Prostate gland (tissue), 2 donors: ENCODE results near the gene HOXC12.

Experiments
- POLR2A ChIP-seq: fragments of 450-650 bp; IDR thresholded peaks from one replicate; pipeline ENCODE4 v1.6.1; 2016; ENCODE audit warnings: antibody characterized with exemption, mild to moderate bottlenecking
- TF ChIP-seq, protein P1 (sequence below), 4 experiments: fragments of 200-600 bp in 2 of 4; fragments of 450-650 bp in 2 of 4; sonication (generic) in 2 of 4; IDR thresholded peaks; 1 replicate in 3 of 4; 2 replicates in 1 of 4; pipeline ENCODE4 v1.5.1; 2016 to 2019; ENCODE audit warnings: antibody characterized with exemption in 4 of 4, mild to moderate bottlenecking in 2 of 4, moderate library complexity in 2 of 4

DNA sequence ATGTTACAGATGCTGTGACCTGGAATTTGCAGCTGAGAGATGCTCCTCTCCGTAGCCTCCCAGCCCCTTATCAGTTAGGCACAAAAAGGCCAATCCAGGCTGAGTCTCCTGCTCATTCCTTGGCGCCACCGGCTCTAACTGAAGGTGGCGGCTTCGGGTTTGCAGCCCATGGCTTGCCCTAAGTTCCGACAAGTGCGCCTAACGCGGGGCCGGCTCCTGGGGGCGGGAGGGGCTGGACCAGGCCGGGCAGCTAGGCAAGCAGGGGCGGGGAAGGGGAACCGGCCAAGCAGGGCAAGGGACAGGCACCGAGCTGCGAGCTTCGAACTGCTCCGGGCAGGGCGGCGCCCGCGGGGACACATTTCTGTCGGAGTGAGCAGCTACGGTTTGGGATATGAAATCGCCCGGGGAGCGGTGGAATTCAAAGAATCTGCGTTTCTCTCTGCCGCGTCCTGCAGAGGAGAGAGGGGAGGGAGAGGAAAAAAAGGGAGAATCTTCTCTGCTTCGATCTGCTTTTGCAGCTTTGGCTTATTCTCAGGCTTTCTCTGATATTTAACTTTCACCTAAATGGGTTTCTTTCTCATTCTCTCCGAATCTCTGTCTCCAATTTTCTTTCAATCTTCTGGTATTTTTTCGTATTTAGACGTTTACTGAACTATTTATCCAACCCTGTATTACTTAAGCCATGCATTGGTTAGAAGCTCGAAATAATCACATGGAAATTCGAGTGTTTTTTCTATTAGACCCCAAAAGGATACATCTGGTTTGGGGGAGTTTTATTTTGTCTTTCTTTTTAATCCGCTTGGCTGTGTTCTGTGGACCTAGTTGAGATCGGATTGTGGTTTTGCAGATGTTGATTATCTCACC, 1.6 kb upstream of the HOXC12 start:
- no peak for TF ChIP-seq POLR2A
- TF ChIP-seq, protein P1, sequence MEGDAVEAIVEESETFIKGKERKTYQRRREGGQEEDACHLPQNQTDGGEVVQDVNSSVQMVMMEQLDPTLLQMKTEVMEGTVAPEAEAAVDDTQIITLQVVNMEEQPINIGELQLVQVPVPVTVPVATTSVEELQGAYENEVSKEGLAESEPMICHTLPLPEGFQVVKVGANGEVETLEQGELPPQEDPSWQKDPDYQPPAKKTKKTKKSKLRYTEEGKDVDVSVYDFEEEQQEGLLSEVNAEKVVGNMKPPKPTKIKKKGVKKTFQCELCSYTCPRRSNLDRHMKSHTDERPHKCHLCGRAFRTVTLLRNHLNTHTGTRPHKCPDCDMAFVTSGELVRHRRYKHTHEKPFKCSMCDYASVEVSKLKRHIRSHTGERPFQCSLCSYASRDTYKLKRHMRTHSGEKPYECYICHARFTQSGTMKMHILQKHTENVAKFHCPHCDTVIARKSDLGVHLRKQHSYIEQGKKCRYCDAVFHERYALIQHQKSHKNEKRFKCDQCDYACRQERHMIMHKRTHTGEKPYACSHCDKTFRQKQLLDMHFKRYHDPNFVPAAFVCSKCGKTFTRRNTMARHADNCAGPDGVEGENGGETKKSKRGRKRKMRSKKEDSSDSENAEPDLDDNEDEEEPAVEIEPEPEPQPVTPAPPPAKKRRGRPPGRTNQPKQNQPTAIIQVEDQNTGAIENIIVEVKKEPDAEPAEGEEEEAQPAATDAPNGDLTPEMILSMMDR (IDR thresholded peaks at IDR 0.05): no peak
